ENCODE measurements around the gene MED14.

MED14 gene

GRCh38 chrX:40663078-40663740, 72.1 kb downstream of the MED14 start:
- DNase-seq: no peak

DNA sequence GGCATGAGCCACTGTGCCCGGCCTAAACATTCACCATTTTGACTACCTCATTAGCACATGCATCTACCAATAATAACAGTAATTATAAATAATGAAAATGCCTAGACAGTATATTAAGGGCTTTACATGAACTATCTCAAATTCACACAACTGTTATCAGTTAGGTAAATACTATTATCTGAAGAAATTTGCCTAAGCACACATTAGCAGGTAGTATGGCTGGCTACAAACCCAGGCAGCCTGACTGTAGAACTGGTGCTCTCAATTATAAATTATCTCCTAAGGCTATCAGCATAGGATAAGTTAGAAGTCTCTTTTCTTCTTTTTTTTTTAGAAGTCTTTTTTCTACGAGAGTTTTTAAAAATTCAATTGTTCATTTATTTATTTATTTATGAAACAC, 73.9 kb downstream of the MED14 start:
- no peak for DNase-seq

GRCh38 chrX:40660381-40660780, 75.0 kb downstream of the MED14 start:
- DNase-seq: no peak

GRCh38 chrX:40653535-40653934, 81.8 kb downstream of the MED14 start:
- no peak for DNase-seq

DNA sequence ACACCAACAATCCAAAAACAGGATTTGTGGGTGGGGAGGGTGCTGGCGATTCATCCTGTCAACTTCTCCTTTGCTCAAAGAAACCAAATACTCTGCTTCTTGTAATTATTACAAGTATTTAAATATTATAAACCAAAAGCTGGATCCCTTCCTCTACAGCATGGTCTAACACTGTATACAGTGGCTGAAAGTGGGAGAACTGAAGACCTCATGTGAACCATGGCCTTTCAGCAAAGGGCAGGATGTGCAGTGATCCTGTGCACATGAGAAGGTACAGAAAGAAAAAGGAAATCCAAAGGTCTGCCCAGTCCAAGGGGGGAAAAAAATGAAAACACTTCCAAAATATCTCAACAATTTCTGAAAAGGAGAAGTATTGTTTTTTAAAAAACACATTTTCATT, 82.7 kb downstream of the MED14 start:
- no peak for DNase-seq

DNA sequence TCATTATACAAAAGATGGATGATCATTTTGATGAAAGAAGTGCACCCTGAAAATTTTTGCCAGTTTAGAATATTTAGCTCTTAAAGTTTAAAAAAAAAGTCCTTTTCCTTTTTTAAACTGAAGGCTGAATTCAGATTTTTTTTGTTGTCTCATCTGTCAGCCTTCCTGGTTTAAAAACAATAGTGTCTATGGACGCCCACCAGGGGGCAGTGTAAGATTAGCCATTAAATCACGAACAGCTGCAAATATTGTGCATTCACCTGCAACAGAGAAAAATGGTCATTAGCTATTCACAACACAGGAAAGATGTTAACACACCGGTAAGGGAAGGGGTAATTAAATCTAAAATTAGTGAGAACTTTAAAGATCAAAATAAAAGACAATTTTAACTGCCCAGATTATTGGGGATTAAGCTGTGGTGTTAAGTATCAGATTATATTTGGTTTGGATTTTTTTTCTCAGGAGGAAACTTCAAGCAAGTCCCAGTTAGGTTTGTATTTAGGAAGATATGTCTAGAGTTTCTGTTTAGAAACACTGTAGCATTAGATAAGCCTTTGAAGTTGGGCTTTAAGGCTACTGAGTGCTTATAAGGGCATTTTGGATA, 83.6 kb downstream of the MED14 start:
- DNase-seq: peak; percentile 52

- DNase-seq: peak; percentile 90
Measured at GRCh38 chrX:40647307-40648197, 87.8 kb downstream of the MED14 start, which contains the start of gene CXorf38. Gene CXorf38, minus strand, starts transcription at chrX:40647561. Its CDS starts 41 bp downstream, at chrX:40647520.

DNA sequence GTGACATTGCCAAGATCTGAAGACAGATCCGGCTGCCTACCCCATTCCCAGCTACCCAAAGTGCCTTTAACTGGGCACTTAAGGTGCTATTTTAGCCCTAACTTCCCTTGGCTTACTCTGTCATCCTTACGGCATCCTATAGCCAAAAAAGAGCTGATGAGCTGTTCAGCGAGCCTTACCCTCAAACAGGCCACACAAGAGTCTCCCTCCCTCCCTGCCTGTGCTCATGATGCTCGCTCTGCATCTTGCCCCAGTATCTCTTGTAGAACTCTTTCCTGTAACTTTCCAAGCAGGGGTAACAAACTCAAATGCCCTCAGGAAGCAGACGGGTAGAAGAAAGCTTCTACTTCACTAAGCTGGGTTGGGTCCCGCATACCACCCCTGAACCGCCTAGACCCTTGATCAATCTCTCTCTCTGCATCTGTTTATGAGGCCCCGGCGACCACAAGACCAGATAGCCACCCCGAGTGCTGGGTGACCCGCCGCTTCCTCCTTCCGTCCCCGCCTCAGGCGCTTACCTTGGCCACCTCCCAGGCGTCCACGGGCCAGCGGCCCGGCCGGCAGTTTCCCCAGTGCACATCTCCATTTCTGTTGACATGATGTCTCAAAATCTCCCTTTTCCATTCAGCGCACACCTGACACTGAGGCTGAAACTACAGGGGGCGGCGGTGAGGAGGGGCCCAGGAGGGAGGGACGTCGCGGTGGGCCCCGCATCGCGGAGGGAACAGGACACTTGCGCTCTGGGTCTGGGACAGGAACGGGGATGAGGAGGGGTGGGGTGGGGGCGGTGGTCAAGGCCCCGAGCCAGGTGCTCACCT, 88.6 kb downstream of the MED14 start:
- DNase-seq: no peak

DNA sequence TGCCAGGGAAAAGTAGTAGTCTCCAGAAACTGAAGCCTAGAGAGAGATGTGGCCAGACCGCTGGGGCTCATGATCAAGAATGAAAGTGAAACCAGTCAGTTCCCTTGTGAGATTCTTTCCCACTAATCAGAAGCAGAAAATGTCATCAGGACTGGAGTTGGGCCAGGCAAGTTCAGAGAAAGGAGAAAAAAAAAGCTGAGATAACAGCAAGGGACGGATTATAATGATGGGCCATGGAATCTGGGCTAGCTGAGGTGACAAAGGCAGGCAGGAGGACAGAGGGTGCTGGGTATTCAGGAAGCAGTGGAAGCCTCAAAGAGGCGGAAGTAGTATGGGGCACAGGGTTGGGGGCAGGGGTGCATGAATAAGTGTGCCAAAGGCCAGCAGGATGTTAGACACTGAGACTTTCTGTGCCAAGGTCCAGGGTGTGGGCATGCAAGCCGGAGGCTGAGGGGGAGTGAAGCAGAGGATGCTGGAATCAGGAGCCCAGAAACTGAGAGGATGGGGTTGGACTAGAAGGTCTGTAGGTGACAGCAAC, 90.5 kb downstream of the MED14 start:
- no peak for DNase-seq

DNA sequence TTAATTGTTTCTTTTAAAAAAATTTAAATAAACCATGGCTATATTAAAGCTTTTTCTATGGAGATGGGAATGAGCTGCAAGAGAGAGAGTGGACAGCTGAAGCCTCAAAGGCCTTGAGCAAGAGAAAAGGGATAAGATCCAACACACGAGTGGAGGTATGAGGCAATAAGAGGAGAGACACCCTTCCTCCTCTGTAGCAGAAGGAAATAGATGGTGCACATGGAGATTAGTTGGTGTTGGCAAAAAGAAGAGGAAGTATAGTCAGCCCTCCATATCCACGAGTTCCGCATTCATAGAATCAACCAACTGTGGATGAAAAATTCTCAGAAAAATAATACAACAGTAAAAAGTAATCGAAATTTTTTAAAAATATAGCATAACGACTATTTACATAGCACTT, 91.2 kb downstream of the MED14 start:
- no peak for DNase-seq

GRCh38 chrX:40637687-40638086, 97.7 kb downstream of the MED14 start:
- no peak for DNase-seq

DNA sequence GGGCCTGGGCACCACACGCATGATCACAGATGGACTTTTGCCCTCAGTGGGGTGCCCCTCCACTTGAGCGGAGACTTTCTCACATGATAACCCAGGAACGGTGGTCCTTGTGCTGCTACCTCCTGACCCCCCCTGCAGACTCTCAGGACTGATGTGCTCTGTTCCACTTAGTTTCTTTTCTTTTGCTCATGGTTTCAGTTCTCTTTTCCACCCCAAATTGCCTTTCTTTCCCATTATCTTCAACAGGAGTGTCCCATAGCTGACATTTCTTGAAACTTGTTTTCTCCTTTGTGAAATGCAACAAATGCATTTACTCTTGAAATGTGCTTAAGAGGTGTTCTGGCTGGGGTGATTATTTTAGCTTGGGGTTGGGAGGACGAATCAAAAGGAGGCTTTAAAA, 103.1 kb downstream of the MED14 start:
- DNase-seq: no peak

DNA sequence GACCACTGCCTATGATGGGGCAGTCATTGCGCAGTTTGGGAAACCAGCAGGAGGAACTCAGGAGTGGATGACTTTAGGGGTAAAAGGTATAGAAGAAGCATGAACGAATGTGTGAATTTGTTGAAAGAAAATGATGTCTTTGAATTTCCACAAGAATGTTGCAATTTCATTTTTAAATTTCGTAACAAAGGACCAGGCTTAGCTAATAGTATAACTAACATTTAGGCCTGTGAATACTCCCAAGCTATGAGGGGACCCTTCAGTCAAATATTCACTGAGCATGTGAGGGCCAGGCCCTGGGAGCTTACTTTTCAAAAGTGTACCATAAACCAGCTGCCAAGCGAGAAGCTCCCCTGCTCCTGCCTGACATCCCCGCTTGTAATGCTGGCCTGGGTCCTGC, 106.8 kb downstream of the MED14 start:
- DNase-seq: no peak

DNA sequence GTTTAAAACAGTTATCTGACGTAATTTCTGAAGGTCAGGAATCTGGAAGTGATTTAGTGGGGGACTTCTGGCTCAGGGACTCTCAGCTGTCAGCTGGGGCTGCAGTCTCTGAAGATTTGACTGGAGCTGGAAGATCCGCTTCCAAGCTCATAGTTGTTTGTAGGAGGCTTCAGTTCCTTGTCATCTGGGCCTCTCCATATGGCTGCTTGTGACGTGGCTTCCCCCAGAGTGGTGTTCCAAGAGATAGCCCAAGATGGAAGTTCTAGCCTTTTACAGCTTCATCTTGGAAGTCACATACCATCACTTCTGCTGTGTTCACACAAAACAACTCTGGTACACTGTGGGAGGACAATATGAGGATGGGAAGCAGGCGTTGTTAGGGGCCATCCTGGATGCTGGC, 110.0 kb downstream of the MED14 start:
- DNase-seq: no peak

DNA sequence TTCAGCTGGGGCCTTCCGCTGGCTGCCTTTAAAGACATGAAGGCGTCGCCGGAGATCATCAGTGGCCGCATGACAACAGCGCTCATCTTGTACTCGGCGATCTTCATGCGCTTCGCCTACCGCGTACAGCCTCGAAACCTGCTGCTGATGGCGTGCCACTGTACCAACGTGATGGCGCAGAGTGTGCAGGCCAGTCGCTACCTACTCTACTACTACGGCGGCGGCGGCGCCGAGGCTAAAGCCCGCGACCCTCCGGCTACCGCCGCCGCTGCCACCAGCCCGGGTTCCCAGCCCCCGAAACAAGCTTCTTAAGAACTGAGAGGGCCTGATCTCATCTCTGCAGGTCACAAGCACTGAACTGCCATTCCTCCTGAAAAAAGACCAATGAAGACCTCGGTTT, 111.7 kb downstream of the MED14 start:
- no peak for DNase-seq

- no peak for DNase-seq
Measured at GRCh38 chrX:40623139-40623536, 112.2 kb downstream of the MED14 start, which contains the start of gene MPC1L. Gene MPC1L, plus strand, starts transcription at chrX:40623428. Its CDS starts 138 bp downstream, at chrX:40623566.

GRCh38 chrX:40622479-40623138, 112.7 kb downstream of the MED14 start:
- no peak for DNase-seq

GRCh38 chrX:40617566-40617965, 117.8 kb downstream of the MED14 start:
- no peak for DNase-seq

DNA sequence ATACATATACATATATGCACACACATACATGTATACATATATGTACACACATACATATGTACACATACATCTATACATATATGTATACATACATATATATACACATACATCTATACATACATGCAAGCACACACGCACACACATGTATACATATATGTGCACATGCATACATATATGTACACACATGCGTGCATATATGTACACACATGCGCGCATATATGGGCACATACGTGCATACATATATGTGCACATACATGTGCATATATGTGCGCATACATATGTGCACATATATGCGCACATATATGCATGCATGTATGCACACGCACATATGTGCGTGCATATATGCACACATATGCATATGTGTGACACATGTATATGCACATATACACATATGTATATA, 119.4 kb downstream of the MED14 start:
- no peak for DNase-seq

DNA sequence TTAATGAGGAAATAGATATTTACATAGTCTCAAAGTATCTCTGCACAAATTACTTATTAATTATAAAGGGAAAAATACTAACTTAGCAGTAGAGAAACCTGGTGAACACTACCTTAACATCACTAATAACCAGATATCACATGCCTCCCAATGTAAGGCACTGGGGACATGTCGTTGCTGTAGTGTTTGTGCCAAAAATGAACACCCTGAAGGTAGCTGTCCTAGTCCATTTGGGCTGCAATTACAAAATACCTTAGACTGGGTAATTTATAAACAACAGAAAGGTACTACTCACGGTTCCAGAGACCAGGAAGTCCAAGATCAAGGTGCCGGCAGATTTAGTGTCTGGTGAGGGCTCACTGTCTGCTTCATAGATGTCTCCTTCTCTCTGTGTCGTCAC, 122.8 kb downstream of the MED14 start:
- DNase-seq: no peak

GRCh38 chrX:40607381-40607780, 128.0 kb downstream of the MED14 start:
- no peak for DNase-seq

GRCh38 chrX:40603446-40603845, 131.9 kb downstream of the MED14 start:
- no peak for DNase-seq
